Activated CD8-positive, alpha-beta memory T cell treated with anti-CD3 and anti-CD28 coated beads, Interleukin-2, amount 10 ng/mL, durations not matched to agents 7 days and 5 days (primary cell): Measurements from ENCODE around the gene FSHR. TPM values are rescaled to one million over a fixed set of nuclear protein-coding genes. Genes with fewer than 3 reads are reported as not detected.

Experiments
- ATAC-seq: fragments of 150-1000 bp; cut with Tn5 transposase; one replicate; pipeline ENCODE4 v1.10.0; 2021; ENCODE audit warnings: moderate library complexity
- CTCF ChIA-PET: fragments of 350-600 bp; sonication (Branson Sonifier 250); formaldehyde crosslinking; loops from one replicate; lab custom pipeline; 2021; ENCODE audit warnings: antibody characterized with exemption; lab: Charles Lee
- DNase-seq: peaks from one replicate; pipeline ENCODE4 v3.0.0-alpha.2; 2020
- H3K27ac Mint-ChIP-seq: one replicate; pipeline ENCODE4 v1.8.0; 2021; ENCODE audit warnings: mild to moderate bottlenecking, mixed read lengths
- H3K27me3 Mint-ChIP-seq: one replicate; pipeline ENCODE4 v1.8.0; 2021; ENCODE audit warnings: mixed read lengths
- H3K36me3 Mint-ChIP-seq: one replicate; pipeline ENCODE4 v1.8.0; 2021; ENCODE audit warnings: mild to moderate bottlenecking, mixed read lengths
- H3K4me1 Mint-ChIP-seq: one replicate; pipeline ENCODE4 v1.8.0; 2021; ENCODE audit warnings: mixed read lengths
- H3K4me3 Mint-ChIP-seq: one replicate; pipeline ENCODE4 v1.8.0; 2021; ENCODE audit warnings: mild to moderate bottlenecking, moderate library complexity, mixed read lengths
- H3K9me3 Mint-ChIP-seq: one replicate; pipeline ENCODE4 v1.8.0; 2022; ENCODE audit warnings: low read depth, mixed read lengths
- total RNA-seq, 2 experiments: library from RNA; stranded (reverse); gene quantifications; one replicate each; pipeline ENCODE4 v1.2.3, GENCODE V29; 2021

Gene FSHR
- total RNA-seq, 2 experiments from 2014 or later = not detected

DNA sequence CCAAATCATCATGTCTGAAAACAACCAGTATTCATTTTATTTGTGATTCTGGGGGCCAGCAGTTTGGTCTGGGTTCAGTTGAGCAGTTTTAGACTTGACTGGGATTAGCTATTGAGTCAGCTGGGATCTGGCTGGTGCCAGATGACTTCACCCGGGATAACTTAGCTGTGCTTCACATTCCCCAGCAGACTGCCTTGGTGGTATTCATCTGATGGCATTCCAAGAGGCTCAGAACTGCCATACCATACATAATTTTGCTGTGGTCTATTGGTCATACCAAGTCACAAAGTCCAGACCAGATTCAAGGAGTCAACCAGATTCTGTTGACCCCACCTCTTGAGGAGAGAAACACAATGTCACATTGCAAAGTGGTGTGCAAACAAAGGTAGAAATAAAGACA, 7.8 kb upstream of the FSHR start:
- Mint-ChIP-seq H3K36me3 (no peaks in the 10 kb centered on the region), H3K4me1 (no peaks in the 10 kb centered on the region), H3K27me3 (no peaks in the 10 kb centered on the region), H3K4me3 (no peak overlapping the region), H3K27ac (no peak overlapping the region), H3K9me3 (no peaks in the 10 kb centered on the region)
- CTCF ChIA-PET = no interaction called here
- ATAC-seq (no peak), DNase-seq (no peak)

DNA sequence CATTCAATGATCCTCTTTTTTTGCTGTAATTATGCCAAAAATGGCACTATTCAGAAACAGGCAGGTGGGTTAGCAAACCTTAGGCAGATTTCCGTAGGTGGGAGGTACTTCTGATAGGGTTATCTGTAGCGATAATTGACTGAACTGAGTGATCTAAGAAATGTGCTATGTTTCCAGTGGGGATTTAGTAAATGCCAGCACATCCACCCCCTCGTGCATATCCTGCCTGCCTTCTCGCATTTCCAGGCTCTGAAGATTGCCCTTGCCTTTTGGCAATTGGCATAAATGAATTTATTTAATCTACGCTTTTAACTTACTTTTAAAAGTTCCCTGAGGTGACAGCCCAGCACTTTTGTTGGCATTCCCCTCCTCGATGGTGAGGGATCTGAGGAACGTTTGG, 576 bp upstream of the FSHR start:
- Mint-ChIP-seq H3K9me3 (peaks cover 2% of the 10 kb centered on the region), H3K4me3 (no peak overlapping the region), H3K36me3 (no peaks in the 10 kb centered on the region), H3K27ac (no peak overlapping the region), H3K27me3 (no peaks in the 10 kb centered on the region), H3K4me1 (no peaks in the 10 kb centered on the region)
- CTCF ChIA-PET = no interaction called here
- no peak for DNase-seq
- no peak for ATAC-seq

- peaks cover 6% of the 10 kb centered on the region for H3K9me3 Mint-ChIP-seq
- H3K4me1 Mint-ChIP-seq = no peaks in the 10 kb centered on the region
- no peak overlapping the region for H3K27ac Mint-ChIP-seq
- H3K4me3 Mint-ChIP-seq = no peak overlapping the region
- no peak for DNase-seq
- no peak for ATAC-seq
- no peaks in the 10 kb centered on the region for H3K36me3 Mint-ChIP-seq
- no peaks in the 10 kb centered on the region for H3K27me3 Mint-ChIP-seq
- CTCF ChIA-PET = no interaction called here
These were observed 1.1 kb downstream of the FSHR start for GRCh38 chr2:49153252-49153651.

GRCh38 chr2:49152824-49153223, 1.5 kb downstream of the FSHR start:
- ATAC-seq (no peak), DNase-seq (no peak)
- H3K4me3 Mint-ChIP-seq = no peak overlapping the region
- no peak overlapping the region for H3K27ac Mint-ChIP-seq
- peaks cover 6% of the 10 kb centered on the region for H3K9me3 Mint-ChIP-seq
- CTCF ChIA-PET = no interaction called here
- no peaks in the 10 kb centered on the region for H3K36me3 Mint-ChIP-seq
- no peaks in the 10 kb centered on the region for H3K4me1 Mint-ChIP-seq
- H3K27me3 Mint-ChIP-seq = no peaks in the 10 kb centered on the region

- H3K27me3 Mint-ChIP-seq = no peaks in the 10 kb centered on the region
- no peak for ATAC-seq
- H3K36me3 Mint-ChIP-seq = no peaks in the 10 kb centered on the region
- DNase-seq = no peak
- no peak overlapping the region for H3K4me3 Mint-ChIP-seq
- peaks cover 9% of the 10 kb centered on the region for H3K9me3 Mint-ChIP-seq
- no peaks in the 10 kb centered on the region for H3K4me1 Mint-ChIP-seq
- H3K27ac Mint-ChIP-seq = no peak overlapping the region
- CTCF ChIA-PET = no interaction called here
These were observed 7.9 kb downstream of the FSHR start for GRCh38 chr2:49146401-49146800.

DNA sequence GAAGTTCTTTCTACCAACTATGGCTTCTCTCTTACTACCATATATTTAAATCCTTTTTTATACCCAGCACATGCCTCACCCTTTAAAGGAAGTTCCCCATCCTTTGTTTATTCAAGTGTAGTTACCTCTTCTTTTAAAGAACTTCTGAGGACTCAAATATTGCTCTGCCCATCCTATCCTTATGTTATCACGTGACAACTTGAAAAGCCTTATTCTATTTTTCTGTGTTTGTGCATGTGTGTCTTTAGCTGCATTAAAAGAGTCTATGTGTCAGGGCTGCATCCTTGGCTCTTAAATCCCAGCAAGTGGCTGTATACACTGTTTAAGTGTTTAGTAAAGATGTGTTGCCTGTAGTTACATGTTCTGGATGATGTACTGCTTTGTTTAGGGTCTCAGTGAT, 22.5 kb downstream of the FSHR start:
- DNase-seq (no peak), ATAC-seq (no peak)
- Mint-ChIP-seq H3K36me3 (no peaks in the 10 kb centered on the region), H3K9me3 (peaks cover 10% of the 10 kb centered on the region), H3K27me3 (no peaks in the 10 kb centered on the region), H3K4me3 (no peak overlapping the region), H3K4me1 (no peaks in the 10 kb centered on the region), H3K27ac (no peak overlapping the region)
- CTCF ChIA-PET = no interaction called here

DNA sequence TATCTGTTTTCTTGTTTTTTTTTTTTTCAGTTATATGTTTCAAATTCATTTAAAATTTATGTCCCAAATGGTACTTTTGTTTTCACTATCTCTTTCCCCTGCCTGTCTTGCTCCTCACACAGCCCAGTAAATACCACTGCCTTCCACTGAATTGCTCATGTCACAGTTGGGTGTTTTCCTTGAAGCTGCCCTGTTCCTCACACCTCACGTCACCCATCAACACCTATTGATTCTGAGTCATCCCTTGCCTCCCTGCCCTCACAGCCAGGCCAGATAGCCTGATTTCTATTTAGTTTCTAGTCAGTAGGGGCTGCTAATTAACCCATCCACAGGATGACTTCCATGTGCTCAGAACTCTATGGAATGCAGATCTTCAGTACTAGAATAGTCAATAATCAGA, 25.3 kb downstream of the FSHR start:
- Mint-ChIP-seq H3K4me1 (no peaks in the 10 kb centered on the region), H3K9me3 (peaks cover 9% of the 10 kb centered on the region), H3K36me3 (no peaks in the 10 kb centered on the region), H3K4me3 (no peak overlapping the region), H3K27me3 (no peaks in the 10 kb centered on the region), H3K27ac (no peak overlapping the region)
- no peak for ATAC-seq
- DNase-seq = no peak
- CTCF ChIA-PET = no interaction called here

DNA sequence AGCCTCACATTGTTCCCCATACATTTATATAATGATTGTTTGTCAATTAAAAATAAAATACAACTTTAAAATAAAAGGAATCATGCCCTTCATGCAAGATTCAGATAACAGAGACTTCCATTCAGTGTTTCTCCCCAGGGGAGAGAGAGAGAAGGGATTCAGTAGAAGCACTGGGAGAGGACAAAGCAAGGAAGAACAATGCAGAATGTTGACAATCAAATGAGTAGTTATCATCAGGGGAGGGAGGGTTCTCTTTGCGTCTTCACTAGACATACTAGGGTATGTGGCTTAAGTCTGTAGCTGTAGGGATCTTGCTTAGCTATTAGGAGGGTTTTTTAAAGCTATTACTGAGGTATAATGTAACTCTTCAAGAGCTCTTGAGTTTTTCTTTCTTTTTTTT, 30.7 kb downstream of the FSHR start:
- no peaks in the 10 kb centered on the region for H3K36me3 Mint-ChIP-seq
- peaks cover 3% of the 10 kb centered on the region for H3K9me3 Mint-ChIP-seq
- no peak overlapping the region for H3K27ac Mint-ChIP-seq
- H3K4me3 Mint-ChIP-seq = no peak overlapping the region
- DNase-seq = no peak
- no peaks in the 10 kb centered on the region for H3K4me1 Mint-ChIP-seq
- H3K27me3 Mint-ChIP-seq = no peaks in the 10 kb centered on the region
- CTCF ChIA-PET = no interaction called here
- no peak for ATAC-seq

- Mint-ChIP-seq H3K4me1 (no peaks in the 10 kb centered on the region), H3K27me3 (no peaks in the 10 kb centered on the region), H3K36me3 (no peaks in the 10 kb centered on the region), H3K4me3 (no peak overlapping the region), H3K9me3 (no peaks in the 10 kb centered on the region), H3K27ac (no peak overlapping the region)
- DNase-seq = no peak
- CTCF ChIA-PET = no interaction called here
- ATAC-seq = no peak
These were observed 32.2 kb downstream of the FSHR start for GRCh38 chr2:49122107-49122506.

DNA sequence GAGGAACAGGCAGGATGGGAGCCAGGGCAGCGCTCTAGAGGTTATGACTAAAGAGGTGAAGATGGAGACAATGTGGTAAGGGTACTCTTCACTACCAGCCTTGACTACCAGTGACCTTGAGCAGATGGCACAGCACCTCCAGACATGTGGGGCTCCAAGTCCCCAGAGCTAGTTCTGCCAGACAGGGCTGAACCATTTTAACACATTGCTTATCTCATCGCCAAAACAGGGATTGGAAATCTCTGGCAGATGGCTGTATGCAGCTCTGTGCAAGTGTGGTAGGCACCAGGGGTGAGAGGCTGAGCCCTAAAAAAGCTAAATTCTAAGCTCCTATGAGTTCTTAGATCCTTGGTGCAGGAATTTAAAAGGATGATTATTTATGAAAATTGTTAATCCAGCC, 41.3 kb downstream of the FSHR start:
- Mint-ChIP-seq H3K4me3 (no peak overlapping the region), H3K4me1 (no peaks in the 10 kb centered on the region), H3K36me3 (no peaks in the 10 kb centered on the region), H3K27me3 (no peaks in the 10 kb centered on the region), H3K9me3 (no peaks in the 10 kb centered on the region), H3K27ac (no peak overlapping the region)
- CTCF ChIA-PET = no interaction called here
- ATAC-seq (no peak), DNase-seq (no peak)

GRCh38 chr2:49111456-49111855, 42.9 kb downstream of the FSHR start:
- Mint-ChIP-seq H3K4me1 (no peaks in the 10 kb centered on the region), H3K27ac (no peak overlapping the region), H3K27me3 (no peaks in the 10 kb centered on the region), H3K36me3 (no peaks in the 10 kb centered on the region), H3K4me3 (no peak overlapping the region), H3K9me3 (no peaks in the 10 kb centered on the region)
- DNase-seq (no peak), ATAC-seq (no peak)
- CTCF ChIA-PET = no interaction called here

DNA sequence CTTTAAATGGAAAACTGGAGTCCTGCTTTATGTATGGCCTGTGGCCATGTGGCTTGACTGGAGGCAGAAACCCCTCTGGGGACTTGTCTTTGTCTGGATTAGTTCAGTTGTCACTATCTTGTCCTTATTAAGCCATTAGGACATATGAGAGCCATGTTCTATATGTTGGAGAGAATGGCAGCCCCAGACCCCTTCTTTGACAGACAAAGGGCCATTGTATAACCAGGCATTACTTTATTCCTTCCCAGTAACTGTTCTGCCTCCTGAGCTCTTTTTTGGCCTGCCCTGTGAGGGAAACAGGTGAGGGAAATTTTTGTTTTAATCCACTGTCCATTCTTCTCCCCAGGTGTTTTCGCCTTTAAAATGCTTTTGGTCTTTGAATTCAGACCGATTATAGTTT, 43.3 kb downstream of the FSHR start:
- peaks cover 2% of the 10 kb centered on the region for H3K9me3 Mint-ChIP-seq
- no peak overlapping the region for H3K27ac Mint-ChIP-seq
- H3K4me1 Mint-ChIP-seq = no peaks in the 10 kb centered on the region
- no peak for DNase-seq
- no peaks in the 10 kb centered on the region for H3K36me3 Mint-ChIP-seq
- H3K27me3 Mint-ChIP-seq = no peaks in the 10 kb centered on the region
- CTCF ChIA-PET = no interaction called here
- H3K4me3 Mint-ChIP-seq = no peak overlapping the region
- ATAC-seq = no peak

DNA sequence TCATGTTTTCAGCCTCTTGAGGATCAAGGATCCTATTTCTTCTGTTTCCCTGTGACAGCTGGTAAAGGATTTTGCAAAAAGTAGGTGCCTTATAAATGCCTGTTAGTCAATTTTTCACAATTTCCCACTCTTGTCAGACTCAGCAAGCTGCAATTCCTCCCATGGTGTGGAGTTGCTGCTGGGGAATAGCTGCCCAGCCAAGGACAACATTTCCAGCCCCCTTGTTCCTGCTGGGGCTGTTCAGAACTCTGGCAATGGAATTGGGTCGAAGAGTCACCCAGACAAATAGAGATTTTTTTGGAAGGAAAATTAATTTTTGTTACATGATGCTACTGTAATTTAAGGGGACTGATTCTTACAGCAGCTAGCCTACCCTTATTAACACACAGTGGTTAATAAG, 43.7 kb downstream of the FSHR start:
- Mint-ChIP-seq H3K9me3 (peaks cover 2% of the 10 kb centered on the region), H3K27me3 (no peaks in the 10 kb centered on the region), H3K27ac (no peak overlapping the region), H3K4me3 (no peak overlapping the region), H3K36me3 (no peaks in the 10 kb centered on the region), H3K4me1 (no peaks in the 10 kb centered on the region)
- ATAC-seq = no peak
- CTCF ChIA-PET = no interaction called here
- DNase-seq = no peak

DNA sequence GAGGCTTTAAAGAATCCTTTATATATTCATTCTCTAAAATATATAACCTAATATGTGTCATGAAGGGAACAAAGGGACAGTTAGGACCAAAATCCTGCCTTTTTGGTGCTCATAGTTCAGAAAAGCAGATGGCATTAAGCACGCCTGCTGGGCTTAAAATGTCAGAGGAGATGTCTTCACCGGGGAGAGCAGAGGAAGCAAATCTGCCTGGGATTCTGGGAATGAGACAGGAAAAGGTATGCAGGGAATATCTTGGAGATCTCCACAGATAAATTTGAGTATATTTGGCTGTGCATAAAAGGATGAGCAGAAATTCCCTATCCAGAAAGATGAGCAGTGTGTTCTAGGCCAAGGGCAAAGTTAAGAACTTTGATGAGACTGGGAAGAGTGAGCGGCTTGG, 45.5 kb downstream of the FSHR start:
- Mint-ChIP-seq H3K27ac (no peak overlapping the region), H3K27me3 (no peaks in the 10 kb centered on the region), H3K36me3 (no peaks in the 10 kb centered on the region), H3K4me1 (no peaks in the 10 kb centered on the region), H3K4me3 (no peak overlapping the region), H3K9me3 (peaks cover 2% of the 10 kb centered on the region)
- no peak for DNase-seq
- CTCF ChIA-PET = no interaction called here
- ATAC-seq = no peak

GRCh38 chr2:49108436-49108835, 45.9 kb downstream of the FSHR start:
- H3K27me3 Mint-ChIP-seq = no peaks in the 10 kb centered on the region

More at GRCh38 chr2:49108436-49108835, 45.9 kb downstream of the FSHR start:
- DNase-seq (no peak), ATAC-seq (no peak)
- H3K36me3 Mint-ChIP-seq = no peaks in the 10 kb centered on the region
- peaks cover 2% of the 10 kb centered on the region for H3K9me3 Mint-ChIP-seq
- H3K4me1 Mint-ChIP-seq = no peaks in the 10 kb centered on the region
- H3K4me3 Mint-ChIP-seq = no peak overlapping the region
- H3K27ac Mint-ChIP-seq = no peak overlapping the region
- CTCF ChIA-PET = no interaction called here
